GM06990 (cell line): ENCODE data around the gene FASTK.

ENCODE experiments used
- DNase-seq: peaks from one replicate; pipeline ENCODE4 v3.0.0-alpha.2; 2011; ENCODE audit not compliant: insufficient read length; ENCODE audit errors: extremely low read depth
- H3K27me3 ChIP-seq: replicated peaks from 2 replicates; pipeline ENCODE4 v1.6.0; 2011; ENCODE audit warnings: low read length; ENCODE audit not compliant: control insufficient read depth, insufficient read depth
- H3K36me3 ChIP-seq: 2 replicates; pipeline ENCODE4 v1.5.1; 2011; ENCODE audit warnings: low read length; ENCODE audit not compliant: control insufficient read depth, insufficient read depth
- H3K4me3 ChIP-seq: replicated peaks from 2 replicates; pipeline ENCODE4 v1.5.1; 2011; ENCODE audit warnings: low read depth, mild to moderate bottlenecking, control low read depth, low read length
- CTCF ChIP-seq: IDR thresholded peaks from 2 replicates; pipeline ENCODE4 v1.5.1; 2011; ENCODE audit warnings: low read length, control low read depth, mild to moderate bottlenecking, inconsistent platforms; ENCODE audit not compliant: insufficient read depth, poor library complexity, severe bottlenecking

Gene FASTK

GRCh38 chr7:151128144-151128543, 47.5 kb upstream of the FASTK start:
- Histone ChIP-seq H3K27me3 (no peaks in the 10 kb centered on the region), H3K36me3 (peaks cover 12% of the 10 kb centered on the region), H3K4me3 (no peak overlapping the region)
- TF ChIP-seq CTCF, result no peak
- no peak for DNase-seq

GRCh38 chr7:151126491-151127137, 46.0 kb upstream of the FASTK start:
- DNase-seq, result no peak
- no peak overlapping the region for H3K4me3 ChIP-seq
- TF ChIP-seq CTCF, result no peak
- H3K36me3 ChIP-seq, result peaks cover 8% of the 10 kb centered on the region
- no peaks in the 10 kb centered on the region for H3K27me3 ChIP-seq

- no peak for DNase-seq
- Histone ChIP-seq H3K27me3 (no peaks in the 10 kb centered on the region), H3K4me3 (no peak overlapping the region), H3K36me3 (peaks cover 8% of the 10 kb centered on the region)
- no peak for TF ChIP-seq CTCF
These were observed 45.4 kb upstream of the FASTK start for GRCh38 chr7:151125846-151126481.

- peaks cover 8% of the 10 kb centered on the region for H3K36me3 ChIP-seq
- DNase-seq, result no peak
- H3K27me3 ChIP-seq, result no peaks in the 10 kb centered on the region
- H3K4me3 ChIP-seq, result no peak overlapping the region
- TF ChIP-seq CTCF, result no peak
These were observed 44.8 kb upstream of the FASTK start for GRCh38 chr7:151125470-151125845.

DNA sequence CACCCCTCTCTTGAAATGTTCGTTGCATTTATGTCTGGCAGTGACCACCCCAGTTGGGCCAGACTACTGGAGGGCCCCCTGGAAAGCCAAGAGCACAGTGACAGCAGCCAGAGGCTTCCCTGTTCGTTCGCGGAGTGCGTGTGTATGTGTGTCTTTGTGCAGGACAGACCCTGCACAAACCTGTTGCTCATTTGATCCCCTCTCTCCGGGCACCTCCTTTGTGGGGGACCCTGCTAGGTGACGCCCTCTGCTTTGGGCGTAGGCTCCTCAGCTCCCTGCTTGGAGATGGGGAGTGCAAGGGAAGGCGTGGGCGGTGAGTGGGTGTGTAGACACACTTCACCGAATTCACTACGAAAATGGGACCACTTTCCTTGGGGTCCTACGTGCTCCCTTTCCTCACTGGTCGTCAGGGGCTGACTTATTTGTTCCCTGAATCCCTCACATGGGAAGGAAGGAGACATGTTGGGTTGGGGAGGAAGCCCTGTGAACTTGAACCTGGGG, 44.3 kb upstream of the FASTK start:
- H3K36me3 ChIP-seq, result peaks cover 10% of the 10 kb centered on the region
- H3K4me3 ChIP-seq, result no peak overlapping the region
- TF ChIP-seq CTCF, result no peak
- DNase-seq, result no peak
- H3K27me3 ChIP-seq, result no peaks in the 10 kb centered on the region
